Skeletal muscle tissue (tissue), 4 donors: ENCODE results near the gene LGALS3BP. TPM values are rescaled to one million over a fixed set of nuclear protein-coding genes. Genes with fewer than 3 reads are reported as not detected.
A peak's percentile ranks its signal among the peaks of the same experiment; 100 is the strongest.

Source experiments
- H3K27ac ChIP-seq: one replicate; pipeline ENCODE4 v1.7.0; 2013; ENCODE audit warnings: mild to moderate bottlenecking, low read depth, low read length, inconsistent platforms
- H3K27me3 ChIP-seq, 3 donors: one replicate each; pipeline ENCODE4 v1.7.0; 2013; ENCODE audit warnings: low read length in 3 of 3; ENCODE audit not compliant: control insufficient read depth in 3 of 3, insufficient read depth in 3 of 3
- H3K36me3 ChIP-seq, 3 donors: one replicate each; pipeline ENCODE4 v1.7.0; 2013; ENCODE audit warnings: low read length in 3 of 3; ENCODE audit not compliant: control insufficient read depth in 3 of 3, insufficient read depth in 3 of 3
- H3K4me1 ChIP-seq, 3 donors: one replicate each; pipeline ENCODE4 v1.7.0; 2013; ENCODE audit warnings: low read length in 3 of 3, mild to moderate bottlenecking in 3 of 3; ENCODE audit not compliant: control insufficient read depth in 3 of 3, insufficient read depth in 3 of 3
- H3K4me3 ChIP-seq, 3 donors: one replicate each; pipeline ENCODE4 v1.7.0; 2013; ENCODE audit warnings: low read length in 3 of 3
- H3K9ac ChIP-seq, 3 donors: one replicate each; pipeline ENCODE4 v1.7.0; 2013; ENCODE audit warnings: low read length in 3 of 3, mild to moderate bottlenecking in 3 of 3, moderate library complexity in 2 of 3, low read depth in 1 of 3
- H3K9me3 ChIP-seq, 3 donors: one replicate each; pipeline ENCODE4 v1.7.0; 2013; ENCODE audit warnings: low read length in 3 of 3; ENCODE audit not compliant: control insufficient read depth in 3 of 3
- total RNA-seq: library from RNA; depleted of rRNA; stranded (reverse); fragments of >200 nt; gene quantifications from one replicate; pipeline ENCODE4 v1.2.3, GENCODE V29; 2014
- donor health status: Osteomylitis.

Gene LGALS3BP
- total RNA-seq, 1 donor from 2014 or later, result 55.8 TPM

- Histone ChIP-seq H3K27ac (no peak overlapping the region), H3K4me3 (no peak overlapping the region), H3K27me3 (peaks cover 0 to 3% (median 0%) of the 10 kb centered on the region in 3 donors), H3K36me3 (peaks cover 0 to 4% (median 3%) of the 10 kb centered on the region in 3 donors), H3K4me1 (peaks cover 26 to 34% (median 29%) of the 10 kb centered on the region in 3 donors), H3K9ac (no peak overlapping the region), H3K9me3 (no peaks in the 10 kb centered on the region)
Observed at GRCh38 chr17:78972507-78973105, 7.1 kb downstream of the LGALS3BP start.

- H3K9me3 ChIP-seq, result no peaks in the 10 kb centered on the region
- peaks cover 0 to 4% (median 3%) of the 10 kb centered on the region in 3 donors for H3K36me3 ChIP-seq
- H3K27ac ChIP-seq, result no peak overlapping the region
- H3K4me3 ChIP-seq, result no peak overlapping the region
- H3K4me1 ChIP-seq, result peaks cover 19 to 28% (median 22%) of the 10 kb centered on the region in 3 donors
- peak overlapping the region in 1 of 3 donors; percentile 50 for H3K9ac ChIP-seq
- H3K27me3 ChIP-seq, result peaks cover 0 to 3% (median 0%) of the 10 kb centered on the region in 3 donors
Observed at GRCh38 chr17:78971756-78972506, 7.8 kb downstream of the LGALS3BP start.

- Histone ChIP-seq H3K27ac (no peak overlapping the region), H3K4me1 (peaks cover 17 to 28% (median 21%) of the 10 kb centered on the region in 3 donors), H3K36me3 (peaks cover 0 to 4% (median 3%) of the 10 kb centered on the region in 3 donors), H3K9me3 (no peaks in the 10 kb centered on the region), H3K4me3 (no peak overlapping the region), H3K9ac (peak overlapping the region in 1 of 3 donors; percentile 50), H3K27me3 (peaks cover 0 to 3% (median 0%) of the 10 kb centered on the region in 3 donors)
Observed at GRCh38 chr17:78970834-78971755, 8.6 kb downstream of the LGALS3BP start.

GRCh38 chr17:78969865-78970264, 9.9 kb downstream of the LGALS3BP start:
- Histone ChIP-seq H3K4me3 (no peak overlapping the region), H3K4me1 (peaks cover 18 to 26% (median 21%) of the 10 kb centered on the region in 3 donors), H3K27me3 (peaks cover 0 to 3% (median 0%) of the 10 kb centered on the region in 3 donors), H3K9ac (no peak overlapping the region), H3K27ac (no peak overlapping the region), H3K36me3 (peaks cover 0 to 4% (median 3%) of the 10 kb centered on the region in 3 donors), H3K9me3 (no peaks in the 10 kb centered on the region)

GRCh38 chr17:78967782-78968362, 11.9 kb downstream of the LGALS3BP start:
- no peak overlapping the region for H3K27ac ChIP-seq
- no peak overlapping the region for H3K4me3 ChIP-seq
- H3K9ac ChIP-seq, result no peak overlapping the region
- H3K36me3 ChIP-seq, result peaks cover 0 to 4% (median 3%) of the 10 kb centered on the region in 3 donors
- peaks cover 0 to 3% (median 0%) of the 10 kb centered on the region in 3 donors for H3K27me3 ChIP-seq
- no peaks in the 10 kb centered on the region for H3K9me3 ChIP-seq
- H3K4me1 ChIP-seq, result peaks cover 14 to 22% (median 17%) of the 10 kb centered on the region in 3 donors

- H3K4me1 ChIP-seq, result peaks cover 16 to 22% (median 17%) of the 10 kb centered on the region in 3 donors
- H3K27ac ChIP-seq, result no peak overlapping the region
- peaks cover 0 to 3% (median 0%) of the 10 kb centered on the region in 3 donors for H3K27me3 ChIP-seq
- no peak overlapping the region for H3K9ac ChIP-seq
- H3K4me3 ChIP-seq, result no peak overlapping the region
- H3K9me3 ChIP-seq, result no peaks in the 10 kb centered on the region
- H3K36me3 ChIP-seq, result peaks cover 0 to 4% (median 3%) of the 10 kb centered on the region in 3 donors
Observed at GRCh38 chr17:78966910-78967600, 12.7 kb downstream of the LGALS3BP start.

- peaks cover 0 to 4% (median 3%) of the 10 kb centered on the region in 3 donors for H3K36me3 ChIP-seq
Observed at GRCh38 chr17:78966123-78966813, 13.5 kb downstream of the LGALS3BP start.

GRCh38 chr17:78965491-78965924, 14.2 kb downstream of the LGALS3BP start:
- no peaks in the 10 kb centered on the region for H3K27me3 ChIP-seq
- H3K9ac ChIP-seq, result no peak overlapping the region
- no peak overlapping the region for H3K4me3 ChIP-seq
- peaks cover 0 to 3% (median 2%) of the 10 kb centered on the region in 3 donors for H3K36me3 ChIP-seq
- no peak overlapping the region for H3K27ac ChIP-seq
- H3K9me3 ChIP-seq, result no peaks in the 10 kb centered on the region
- H3K4me1 ChIP-seq, result peaks cover 9 to 18% (median 11%) of the 10 kb centered on the region in 3 donors

More at GRCh38 chr17:78966123-78966813, 13.5 kb downstream of the LGALS3BP start:
- H3K27me3 ChIP-seq, result peaks cover 0 to 3% (median 0%) of the 10 kb centered on the region in 3 donors
- H3K9ac ChIP-seq, result no peak overlapping the region
- H3K9me3 ChIP-seq, result no peaks in the 10 kb centered on the region
- no peak overlapping the region for H3K4me3 ChIP-seq
- H3K27ac ChIP-seq, result no peak overlapping the region
- H3K4me1 ChIP-seq, result peaks cover 11 to 17% (median 11%) of the 10 kb centered on the region in 3 donors
